ENCODE measurements around the gene RNASE8. TPM values are rescaled to one million over a fixed set of nuclear protein-coding genes. Genes with fewer than 3 reads are reported as not detected.

RNASE8 gene
- total RNA-seq, 2 donors from 2014 or later = not detected

DNA sequence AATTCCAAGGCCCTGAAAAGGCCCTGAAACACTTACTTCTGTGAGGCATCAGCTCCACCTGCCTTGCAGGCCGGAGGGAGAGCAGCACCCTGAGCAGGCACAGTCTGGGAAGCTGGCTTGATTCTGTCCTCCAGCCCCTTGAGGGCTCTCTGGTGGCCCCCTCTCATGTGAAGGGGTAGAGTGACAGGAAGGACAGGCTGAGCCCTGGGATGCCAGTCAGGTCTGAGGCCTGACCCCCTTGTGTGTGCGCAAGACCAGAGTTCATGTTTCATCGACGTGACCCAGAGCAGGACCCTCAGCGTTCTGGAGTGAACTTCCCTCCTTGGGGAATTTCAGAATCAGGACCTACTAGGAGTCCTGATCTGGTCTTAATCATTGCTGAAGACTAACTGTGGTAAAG, 1.3 kb downstream of the RNASE8 start:
- 90% methylated on average over 5 of the region's 5 CpGs; no CpG with 5 or more reads in 1 of the 2 experiments for WGBS, 2 experiments (ENCODE audit: insufficient coverage in 1 of 2, insufficient read length in 1 of 2)
- H3K36me3 Mint-ChIP-seq (ENCODE audit: low read depth) = no peaks in the 10 kb centered on the region

DNA sequence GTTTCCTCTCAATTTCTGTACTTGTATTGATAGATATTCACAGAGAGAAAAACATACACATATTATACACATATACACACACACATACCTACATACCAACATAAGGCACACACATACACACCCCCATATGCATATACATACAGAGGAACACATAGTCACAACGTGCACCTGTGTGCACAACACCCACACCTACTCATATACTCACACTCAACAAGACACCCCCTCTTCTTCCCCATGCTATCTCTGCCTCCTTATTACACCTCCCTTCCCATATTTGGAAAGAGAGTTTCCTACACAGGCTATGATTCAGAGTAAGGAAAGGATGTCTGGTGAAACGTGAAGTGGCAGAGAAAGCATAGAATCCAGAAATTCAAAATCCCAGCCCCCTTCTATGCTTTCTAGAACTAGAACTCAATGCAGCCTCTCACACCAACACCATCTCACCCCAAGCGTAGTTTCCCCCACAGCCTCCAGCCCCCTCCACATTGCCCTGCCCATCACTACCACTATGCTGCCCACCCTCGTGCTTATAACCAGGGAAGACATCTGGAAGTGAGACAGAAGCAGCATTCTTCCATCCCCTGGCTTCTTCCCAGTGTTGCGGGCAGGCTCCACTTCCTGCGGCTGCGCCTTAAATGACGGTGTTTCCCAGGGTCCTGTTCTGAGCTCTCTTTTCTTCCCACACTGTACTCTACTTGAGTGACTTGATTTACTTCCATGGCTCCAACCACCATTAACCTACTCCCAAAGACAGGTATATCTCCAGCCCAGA, 2.4 kb downstream of the RNASE8 start:
- Mint-ChIP-seq H3K27me3 (ENCODE audit: insufficient read depth) (no peaks in the 10 kb centered on the region), H3K27ac (no peak overlapping the region), H3K4me3 (no peak overlapping the region), H3K4me1 (peaks cover 26% of the 10 kb centered on the region), H3K36me3 (ENCODE audit: low read depth) (no peaks in the 10 kb centered on the region), H3K9me3 (no peaks in the 10 kb centered on the region)
- no peaks in the 10 kb centered on the region for H3K36me3 ChIP-seq (ENCODE audit: control insufficient read depth, insufficient read depth, low read length)
- no peak overlapping the region for H3K4me3 ChIP-seq (ENCODE audit: low read length)
- TF ChIP-seq, protein P1, sequence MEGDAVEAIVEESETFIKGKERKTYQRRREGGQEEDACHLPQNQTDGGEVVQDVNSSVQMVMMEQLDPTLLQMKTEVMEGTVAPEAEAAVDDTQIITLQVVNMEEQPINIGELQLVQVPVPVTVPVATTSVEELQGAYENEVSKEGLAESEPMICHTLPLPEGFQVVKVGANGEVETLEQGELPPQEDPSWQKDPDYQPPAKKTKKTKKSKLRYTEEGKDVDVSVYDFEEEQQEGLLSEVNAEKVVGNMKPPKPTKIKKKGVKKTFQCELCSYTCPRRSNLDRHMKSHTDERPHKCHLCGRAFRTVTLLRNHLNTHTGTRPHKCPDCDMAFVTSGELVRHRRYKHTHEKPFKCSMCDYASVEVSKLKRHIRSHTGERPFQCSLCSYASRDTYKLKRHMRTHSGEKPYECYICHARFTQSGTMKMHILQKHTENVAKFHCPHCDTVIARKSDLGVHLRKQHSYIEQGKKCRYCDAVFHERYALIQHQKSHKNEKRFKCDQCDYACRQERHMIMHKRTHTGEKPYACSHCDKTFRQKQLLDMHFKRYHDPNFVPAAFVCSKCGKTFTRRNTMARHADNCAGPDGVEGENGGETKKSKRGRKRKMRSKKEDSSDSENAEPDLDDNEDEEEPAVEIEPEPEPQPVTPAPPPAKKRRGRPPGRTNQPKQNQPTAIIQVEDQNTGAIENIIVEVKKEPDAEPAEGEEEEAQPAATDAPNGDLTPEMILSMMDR (conservative IDR thresholded peaks at IDR 0.05) = no peak
- H3K27ac ChIP-seq (ENCODE audit: low read depth, low read length) = no peak overlapping the region
- H3K4me1 ChIP-seq (ENCODE audit: control insufficient read depth, insufficient read depth, low read length) = peaks cover 6% of the 10 kb centered on the region
- no peaks in the 10 kb centered on the region for H3K27me3 ChIP-seq (ENCODE audit: control insufficient read depth, insufficient read depth, low read length, poor library complexity, severe bottlenecking)
- no peak for DNase-seq
- no peak overlapping the region for H3K9ac ChIP-seq (ENCODE audit: extremely low read depth, low read length, poor library complexity, severe bottlenecking)
- 90 to 95% methylated on average over 6 to 8 of the region's 8 CpGs for WGBS, 2 experiments (ENCODE audit: insufficient coverage in 1 of 2, insufficient read length in 1 of 2)
- H3K9me3 ChIP-seq (ENCODE audit: control insufficient read depth, low read length) = no peaks in the 10 kb centered on the region

More for the DNA sequence above, 1.3 kb downstream of the RNASE8 start:
- TF ChIP-seq, protein P1 (conservative IDR thresholded peaks at IDR 0.05) = no peak
- Histone ChIP-seq H3K9me3 (ENCODE audit: control insufficient read depth, low read length) (no peaks in the 10 kb centered on the region), H3K36me3 (ENCODE audit: control insufficient read depth, insufficient read depth, low read length) (no peaks in the 10 kb centered on the region), H3K27me3 (ENCODE audit: control insufficient read depth, insufficient read depth, low read length, poor library complexity, severe bottlenecking) (no peaks in the 10 kb centered on the region), H3K27ac (ENCODE audit: low read depth, low read length) (no peak overlapping the region), H3K4me3 (ENCODE audit: low read length) (no peak overlapping the region), H3K4me1 (ENCODE audit: control insufficient read depth, insufficient read depth, low read length) (peaks cover 6% of the 10 kb centered on the region), H3K9ac (ENCODE audit: extremely low read depth, low read length, poor library complexity, severe bottlenecking) (no peak overlapping the region)
- Mint-ChIP-seq H3K9me3 (no peaks in the 10 kb centered on the region), H3K27ac (no peak overlapping the region), H3K27me3 (ENCODE audit: insufficient read depth) (no peaks in the 10 kb centered on the region), H3K4me3 (no peak overlapping the region), H3K4me1 (peaks cover 30% of the 10 kb centered on the region)
- no peak for DNase-seq

DNA sequence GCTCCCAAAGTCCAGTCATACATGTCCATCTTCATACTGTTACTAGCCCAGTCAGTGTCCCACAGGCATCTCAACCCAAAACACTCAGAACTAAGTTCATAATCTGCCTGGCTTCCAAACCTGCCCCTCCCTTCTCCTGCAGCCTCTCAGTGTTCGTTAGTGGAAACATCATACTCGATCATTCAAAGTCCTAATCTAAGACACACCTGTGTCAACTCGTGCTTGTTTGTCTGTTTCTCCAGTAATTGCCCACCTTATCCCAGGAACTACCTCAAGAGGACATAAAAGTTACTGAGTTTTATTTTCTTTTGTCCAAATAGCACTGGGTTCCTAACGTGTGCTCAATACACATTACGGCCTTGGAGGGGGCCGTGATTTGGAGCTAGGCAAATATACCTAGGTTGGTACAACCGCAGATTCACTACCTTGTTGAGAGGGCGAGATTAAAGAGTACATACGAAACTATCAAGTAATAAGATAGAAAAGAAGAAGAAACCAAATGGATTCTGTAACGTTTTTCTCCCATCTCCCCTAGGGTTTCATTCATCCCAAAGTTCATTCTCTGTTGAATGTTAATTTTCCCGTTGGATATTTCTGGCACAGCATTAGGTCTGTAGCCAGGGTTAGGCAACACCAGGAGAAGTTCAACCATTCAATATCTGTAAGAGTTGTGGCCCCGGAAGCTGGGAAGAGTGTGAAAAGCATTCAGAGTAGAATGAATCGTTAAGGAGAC, 3.2 kb downstream of the RNASE8 start:
- H3K9me3 Mint-ChIP-seq = no peaks in the 10 kb centered on the region
- H3K4me3 ChIP-seq (ENCODE audit: low read length) = no peak overlapping the region
- DNase-seq = no peak
- H3K4me1 ChIP-seq (ENCODE audit: control insufficient read depth, insufficient read depth, low read length) = peaks cover 4% of the 10 kb centered on the region
- H3K27ac Mint-ChIP-seq = no peak overlapping the region
- no peak overlapping the region for H3K27ac ChIP-seq (ENCODE audit: low read depth, low read length)
- no peaks in the 10 kb centered on the region for H3K36me3 Mint-ChIP-seq (ENCODE audit: low read depth)
- no peaks in the 10 kb centered on the region for H3K36me3 ChIP-seq (ENCODE audit: control insufficient read depth, insufficient read depth, low read length)
- H3K27me3 Mint-ChIP-seq (ENCODE audit: insufficient read depth) = no peaks in the 10 kb centered on the region
- TF ChIP-seq, protein P1 (conservative IDR thresholded peaks at IDR 0.05) = no peak
- WGBS, 2 experiments (ENCODE audit: insufficient coverage in 1 of 2, insufficient read length in 1 of 2) = 87 to 90% methylated on average over 11 to 13 of the region's 13 CpGs
- H3K27me3 ChIP-seq (ENCODE audit: control insufficient read depth, insufficient read depth, low read length, poor library complexity, severe bottlenecking) = no peaks in the 10 kb centered on the region
- H3K9me3 ChIP-seq (ENCODE audit: control insufficient read depth, low read length) = no peaks in the 10 kb centered on the region
- H3K4me3 Mint-ChIP-seq = no peak overlapping the region
- H3K9ac ChIP-seq (ENCODE audit: extremely low read depth, low read length, poor library complexity, severe bottlenecking) = no peak overlapping the region
- peaks cover 20% of the 10 kb centered on the region for H3K4me1 Mint-ChIP-seq

Data from endodermal cell (in vitro differentiated cells).